Muscle of arm (tissue), 14 donors: ENCODE measurements around the gene ITPKA. TPM values are rescaled to one million over a fixed set of nuclear protein-coding genes. Genes with fewer than 3 reads are reported as not detected.
"Not testable (repeated sequence)": the region's sequence is repeated elsewhere in the genome, so short reads cannot be mapped to it uniquely, and the experiment has no call there.

Source experiments
- DNase-seq: peaks from one replicate; pipeline ENCODE4 v3.0.0-alpha.2; 2013
- long read RNA-seq, 11 donors: transcript quantifications; one replicate each; lab custom pipeline, GENCODE V29; 2026
- polyA plus RNA-seq, 12 donors: library from polyadenylated mRNA; unstranded; fragments of 120-200 nt; gene quantifications; one replicate each; pipeline ENCODE4 v1.2.1, GENCODE V29; 2013; ENCODE audit not compliant: insufficient read length in 12 of 12

ITPKA gene
- polyA plus RNA-seq, result 10 to 100 TPM in 1 of 12 donors, under 1 TPM in 10, not detected in 1; 0.22 to 14.4 (median 0.36) TPM
- long read RNA-seq, donor 1, transcript ITPKA-201 (7 exons, 1,824 nt), result major isoform, 13 of 34 reads
- long read RNA-seq, donor 1, partial matches to known transcripts, result 21 of 34 reads
- long read RNA-seq, donor 1, other reads (novel, unspliced or antisense), result 0 of 34 reads
- long read RNA-seq, donor 2, result 0 reads
- long read RNA-seq, donor 3, result 0 reads
- long read RNA-seq, donor 4, result 0 reads
- long read RNA-seq, donor 5, partial matches to known transcripts, result 0 of 1 reads
- long read RNA-seq, donor 5, other reads (novel, unspliced or antisense), result 0 of 1 reads
- long read RNA-seq, donor 6, result 0 reads
- long read RNA-seq, donor 7, result 0 reads
- long read RNA-seq, donor 8, partial matches to known transcripts, result 0 of 1 reads
- long read RNA-seq, donor 8, other reads (novel, unspliced or antisense), result 0 of 1 reads
- long read RNA-seq, donor 9, result 0 reads
- long read RNA-seq, donor 10, result 0 reads
- long read RNA-seq, donor 11, result 0 reads

- peak; percentile 53 for DNase-seq
Observed at GRCh38 chr15:41493205-41493901, at the start of gene ITPKA. Gene ITPKA, plus strand, starts transcription at chr15:41493874. Its CDS starts 54 bp downstream, at chr15:41493928.

GRCh38 chr15:41445399-41445798, 48.3 kb upstream of the ITPKA start:
- no peak for DNase-seq

- no peak for DNase-seq
Observed at GRCh38 chr15:41462084-41462795, 31.4 kb upstream of the ITPKA start.

- DNase-seq, result no peak
Observed at GRCh38 chr15:41464889-41465580, 28.6 kb upstream of the ITPKA start.

GRCh38 chr15:41465822-41466421, 27.8 kb upstream of the ITPKA start:
- DNase-seq, result peak; percentile 45

- no peak for DNase-seq
Observed at GRCh38 chr15:41466711-41467110, 27.0 kb upstream of the ITPKA start.

- DNase-seq, result not testable (repeated sequence)
Observed at GRCh38 chr15:41469644-41470043, 24.0 kb upstream of the ITPKA start.

GRCh38 chr15:41473418-41473817, 20.3 kb upstream of the ITPKA start:
- no peak for DNase-seq

- no peak for DNase-seq
Observed at GRCh38 chr15:41474436-41474835, 19.2 kb upstream of the ITPKA start.

- DNase-seq, result no peak
Observed at GRCh38 chr15:41474941-41475340, 18.7 kb upstream of the ITPKA start.

- DNase-seq, result no peak
Observed at GRCh38 chr15:41476416-41477048, 17.1 kb upstream of the ITPKA start.

- no peak for DNase-seq
Observed at GRCh38 chr15:41480396-41481140, 13.1 kb upstream of the ITPKA start.

- no peak for DNase-seq
Observed at GRCh38 chr15:41482110-41482877, 11.4 kb upstream of the ITPKA start.

GRCh38 chr15:41483115-41483514, 10.6 kb upstream of the ITPKA start:
- DNase-seq, result no peak

GRCh38 chr15:41483519-41483918, 10.2 kb upstream of the ITPKA start:
- DNase-seq, result no peak

GRCh38 chr15:41484937-41485625, 8.6 kb upstream of the ITPKA start:
- no peak for DNase-seq

- DNase-seq, result no peak
Observed at GRCh38 chr15:41486286-41486685, 7.4 kb upstream of the ITPKA start.

GRCh38 chr15:41487381-41487780, 6.3 kb upstream of the ITPKA start:
- no peak for DNase-seq

- no peak for DNase-seq
Observed at GRCh38 chr15:41487802-41488201, 5.9 kb upstream of the ITPKA start.
